ENCODE data around the gene STARD7. TPM values are rescaled to one million over a fixed set of nuclear protein-coding genes. Genes with fewer than 3 reads are reported as not detected.
A peak's percentile ranks its signal among the peaks of the same experiment; 100 is the strongest.

The STARD7 gene, protein sequence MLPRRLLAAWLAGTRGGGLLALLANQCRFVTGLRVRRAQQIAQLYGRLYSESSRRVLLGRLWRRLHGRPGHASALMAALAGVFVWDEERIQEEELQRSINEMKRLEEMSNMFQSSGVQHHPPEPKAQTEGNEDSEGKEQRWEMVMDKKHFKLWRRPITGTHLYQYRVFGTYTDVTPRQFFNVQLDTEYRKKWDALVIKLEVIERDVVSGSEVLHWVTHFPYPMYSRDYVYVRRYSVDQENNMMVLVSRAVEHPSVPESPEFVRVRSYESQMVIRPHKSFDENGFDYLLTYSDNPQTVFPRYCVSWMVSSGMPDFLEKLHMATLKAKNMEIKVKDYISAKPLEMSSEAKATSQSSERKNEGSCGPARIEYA
- 162 and 181 TPM in 2 replicates for total RNA-seq (2011; cell fraction: chromatin; rRNA removed; ENCODE audit: low replicate concordance)
- total RNA-seq (2011; cell fraction: nucleolus; rRNA removed) = 102 and 117 TPM in 2 replicates
- total RNA-seq (2011; cell fraction: nucleoplasm; rRNA removed) = 122 and 139 TPM in 2 replicates
- total RNA-seq (2014; rRNA removed) (147 and 306 TPM in 2 replicates), total RNA-seq (2014; rRNA removed; fragmentation: Illumina TruSeq; extraction: Trizol) (173 and 193 TPM in 2 replicates), total RNA-seq (2015; rRNA removed; fragmentation: Illumina TruSeq; extraction: Trizol) (170 and 173 TPM in 2 replicates), total RNA-seq (2021) (192 and 196 TPM in 2 replicates), polyA plus RNA-seq (2011; rRNA removed) (95.3 and 108 TPM in 2 replicates), polyA plus RNA-seq (2014; fragmentation: Illumina TruSeq; extraction: Trizol) (136 and 145 TPM in 2 replicates), polyA plus RNA-seq (2014; fragmentation: Nextera tagmentation; extraction: Ambion mirVana) (100 to 1,000 TPM in 1 of 2 experiments, 10 to 100 TPM in 1; 90.9 to 140 TPM), polyA plus RNA-seq (2014; rRNA removed) (103 and 122 TPM in 2 replicates), polyA minus RNA-seq (2011; rRNA and poly(A)+ RNA removed) (143 and 146 TPM in 2 replicates), Bru-seq, nascent RNA (percentile 94 among the genes with signal in this experiment), BruChase-seq, experiment 1, labeled RNA remaining after a 2-hour chase (percentile 94 among the genes with signal in this experiment), BruChase-seq, experiment 2, labeled RNA remaining after a 6-hour chase (percentile 95 among the genes with signal in this experiment)
- polyA plus RNA-seq (2011; cell fraction: cytosol; rRNA removed) = 41.7 and 76.2 TPM in 2 replicates
- polyA plus RNA-seq (2011; cell fraction: nucleus; rRNA removed) = 118 and 127 TPM in 2 replicates
- 80.3 and 106 TPM in 2 replicates for polyA plus RNA-seq (2012)
- 72.4 and 78.6 TPM in 2 replicates for polyA minus RNA-seq (2011; cell fraction: cytosol; rRNA and poly(A)+ RNA removed)
- polyA minus RNA-seq (2011; cell fraction: nucleus; rRNA and poly(A)+ RNA removed) = 76.7 and 83.3 TPM in 2 replicates
- long read RNA-seq, experiment 1, transcript STARD7-201 (8 exons, 3,368 nt) = major isoform, 1,208 of 1,415 reads
- long read RNA-seq, experiment 1, partial matches to known transcripts = 18 of 1,415 reads
- long read RNA-seq, experiment 1, other reads (novel, unspliced or antisense) = 188 of 1,415 reads
- long read RNA-seq, experiment 2, transcript STARD7-201 (8 exons, 3,368 nt) = major isoform, 55 of 168 reads
- long read RNA-seq, experiment 2, partial matches to known transcripts = 7 of 168 reads
- long read RNA-seq, experiment 2, other reads (novel, unspliced or antisense) = 105 of 168 reads
- long read RNA-seq, experiment 3, transcript STARD7-201 (8 exons, 3,368 nt) = major isoform, 201 of 233 reads
- long read RNA-seq, experiment 3, partial matches to known transcripts = 12 of 233 reads
- long read RNA-seq, experiment 3, other reads (novel, unspliced or antisense) = 20 of 233 reads

DNA sequence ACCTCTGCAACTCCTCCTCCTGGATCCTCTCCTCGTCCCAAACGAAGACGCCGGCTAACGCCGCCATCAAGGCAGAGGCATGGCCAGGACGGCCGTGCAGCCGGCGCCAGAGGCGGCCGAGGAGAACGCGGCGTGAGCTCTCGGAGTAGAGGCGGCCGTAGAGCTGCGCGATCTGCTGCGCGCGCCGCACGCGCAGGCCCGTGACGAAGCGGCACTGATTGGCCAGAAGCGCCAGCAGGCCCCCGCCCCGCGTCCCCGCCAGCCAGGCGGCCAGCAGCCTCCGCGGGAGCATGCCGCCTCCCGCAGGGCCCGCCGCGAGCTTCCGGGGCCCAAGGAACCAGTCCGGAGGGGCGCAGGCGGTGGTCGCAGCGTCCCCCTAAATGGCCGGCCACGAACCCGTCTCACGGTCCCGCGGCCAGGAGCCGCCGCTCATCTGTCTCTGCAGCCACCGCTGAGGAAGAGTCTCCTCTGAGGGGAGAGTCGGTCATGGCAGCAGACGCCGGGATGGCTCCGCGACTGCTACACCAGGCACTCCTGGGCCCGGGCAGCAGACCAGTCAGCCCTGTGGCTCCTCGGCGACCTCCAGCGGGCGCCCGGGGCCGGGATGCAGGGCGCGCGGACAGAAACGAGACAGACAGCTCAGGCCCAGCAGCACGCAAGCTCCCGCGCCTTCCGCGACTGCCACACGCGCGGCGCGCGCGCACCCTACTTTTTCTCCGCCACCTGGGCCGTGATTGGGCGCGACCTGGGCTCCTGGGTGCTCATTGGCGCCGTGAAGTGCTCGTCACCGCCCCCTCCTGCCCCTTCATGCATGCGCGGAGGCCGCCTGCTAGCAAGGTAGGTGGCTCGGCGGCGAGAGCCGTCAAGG, at the start of gene STARD7:
Gene STARD7, minus strand, starts transcription at position 685 of the 868 bp plus-strand sequence. Its CDS starts 393 bp downstream, at position 292.
- Histone ChIP-seq H3K36me3 (ENCODE audit: control insufficient read depth, insufficient read depth, low read length) (peaks cover 28% of the 10 kb centered on the region; the same call in 2 of the 3 replicates), H3K79me2 (ENCODE audit: control insufficient read depth, insufficient read depth, low read length) (peaks cover 66% of the 10 kb centered on the region), H2AFZ (ENCODE audit: low read depth, low read length) (peak within 1 kb of the TSS; percentile 81), H3K27me3 (ENCODE audit: control insufficient read depth in 2 of 2, insufficient read depth in 2 of 2, low read length in 2 of 2) (no peaks in the 10 kb centered on the region), H3K4me3 (peak within 1 kb of the TSS; percentile 84), H3K9ac (ENCODE audit: insufficient read depth in 1 of 2, low read depth in 2 of 2, low read length in 2 of 2) (peak within 1 kb of the TSS; percentile 96 to 99), H3K9me1 (ENCODE audit: control insufficient read depth, insufficient read depth, low read length) (no peaks in the 10 kb centered on the region), H4K20me1 (replicated peaks; ENCODE audit: control insufficient read depth, insufficient read depth, low read length) (peaks cover 29% of the 10 kb centered on the region), H3K4me2 (ENCODE audit: insufficient read depth, low read length) (peak within 1 kb of the TSS; percentile 90), H3K27ac (ENCODE audit: extremely low read depth, low read depth, low read length) (peak within 1 kb of the TSS; percentile 97), H3K9me3 (replicated peaks; ENCODE audit: control insufficient read depth, insufficient read depth, low read depth, low read length) (no peaks in the 10 kb centered on the region), H3K4me1 (replicated peaks in 1 of 2; ENCODE audit: control insufficient read depth in 2 of 2, insufficient read depth in 2 of 2, low read length in 2 of 2) (peaks cover 26 to 28% of the 10 kb centered on the region in 2 experiments)
- intact Hi-C loops (cut with micrococcal nuclease) = loop anchor here (2.0 kb wide), 1 partner anchor 52 kb away; no protein-coding TSS in a partner anchor
- in situ Hi-C loops (cut with MboI) = no loop called here
- CTCF ChIA-PET (ENCODE audit: low intra/inter-chr PET ratio) = no interaction called here
- FAIRE-seq (peak; percentile 86), ATAC-seq (peak; percentile 94), DNase-seq (ENCODE audit: extremely low read depth in 1 of 4, low spot score in 3 of 4) (peak; percentile 96 to 99 (median 98))
- BruUV-seq (replicated peaks) = no TSS peak
- POLR2A ChIA-PET = interaction anchor here (0.5 to 2.9 kb wide), 26 partner anchors 9 to 854 kb away, joined by 3 to 12 read pairs (median 4); partner anchors contain the start of genes CIAO1, NCAPH, SNRNP200 and TMEM127
- WGBS (ENCODE audit: insufficient coverage, low coverage, missing lambda C conversion rate) = under 1% methylated on average over 85 of the region's 100 CpGs
- no peak for TF ChIP-seq ATF6 (CRISPR knock-in tag; IDR thresholded peaks at IDR 0.05)
- 0 out of 2 replicates have a peak, but pooled peaks have one; percentile 10 for TF ChIP-seq NCOR1 (IDR thresholded peaks at IDR 0.05)
- TF ChIP-seq USF1 (CRISPR knock-in tag; IDR thresholded peaks at IDR 0.05) = peak; percentile 45
- no peak for TF ChIP-seq XRCC3 (IDR thresholded peaks at IDR 0.05)
- 0 out of 2 replicates have a peak, but pooled peaks have one; percentile 62 for TF ChIP-seq ZC3H11A (IDR thresholded peaks at IDR 0.05; ENCODE audit: low read depth, low read length)
- no peak for TF ChIP-seq FOXJ2 (tag; IDR thresholded peaks at IDR 0.05)
- peak; percentile 24; the same call in 1 of the 2 replicates for TF ChIP-seq TCF7 (IDR thresholded peaks at IDR 0.05; ENCODE audit: borderline replicate concordance)
- peak; percentile 98 for TF ChIP-seq POLR2G (IDR thresholded peaks at IDR 0.05; ENCODE audit: low read depth, low read length)
- peak; percentile 73 for TF ChIP-seq HNRNPL (IDR thresholded peaks at IDR 0.05; ENCODE audit: low read depth, low read length)
- TF ChIP-seq FUS (optimal IDR thresholded peaks at IDR 0.05; ENCODE audit: low read depth, low read length) = no peak

Data from K562 (cell line).